GM21390 (cell line): ENCODE measurements around the gene HEBP2.

Experiments used
- ATAC-seq: cut with Tn5 transposase; IDR thresholded peaks from one replicate; pipeline ENCODE4 v1.9.1; 2021; ENCODE audit not compliant: unreplicated experiment

The HEBP2 gene

DNA sequence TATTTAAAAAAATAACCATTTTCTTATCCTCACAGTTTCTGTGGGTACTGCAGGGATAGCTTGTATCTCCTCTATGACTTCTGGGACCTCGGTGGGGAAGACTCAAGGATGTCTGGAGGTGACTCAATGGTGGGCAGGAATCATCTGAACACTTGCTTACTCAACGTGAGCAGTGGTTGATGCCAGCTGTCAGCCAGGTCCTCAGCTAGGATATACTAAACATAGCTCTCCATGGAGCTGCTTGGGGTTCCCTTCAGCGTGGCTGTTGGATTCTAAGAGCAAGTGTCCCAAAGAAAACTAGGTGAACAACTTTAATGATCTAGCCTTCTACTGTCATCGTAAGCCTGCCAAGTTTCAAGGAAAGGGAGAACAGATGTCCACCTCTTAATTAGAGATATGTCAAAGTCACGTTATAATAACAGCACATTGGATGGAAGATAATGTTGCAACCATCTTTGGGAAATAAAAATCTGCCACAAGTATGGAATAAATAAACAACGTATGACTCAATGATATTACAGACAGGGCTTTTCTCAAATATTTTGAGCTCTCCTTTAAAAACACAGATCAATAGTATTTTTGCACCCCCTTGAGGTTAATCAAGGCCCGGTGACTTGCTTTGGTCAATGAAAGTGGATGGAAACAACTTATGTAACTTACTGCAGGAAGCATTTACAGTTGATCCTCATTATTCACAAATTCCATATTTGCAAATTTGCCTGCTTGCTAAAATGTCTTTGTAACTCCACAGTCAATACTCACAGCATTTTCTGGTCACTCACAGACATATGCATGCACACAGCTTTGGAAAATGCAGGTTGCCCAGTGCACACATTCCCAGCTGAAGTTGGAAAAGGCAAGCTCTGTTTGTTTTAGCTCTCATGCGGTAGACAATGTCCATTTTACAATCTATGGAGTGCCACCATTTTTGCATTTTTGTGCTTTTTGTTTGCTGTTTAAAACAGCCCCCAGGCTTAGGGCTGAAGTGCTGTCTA, 6.6 kb upstream of the HEBP2 start:
- no peak for ATAC-seq

DNA sequence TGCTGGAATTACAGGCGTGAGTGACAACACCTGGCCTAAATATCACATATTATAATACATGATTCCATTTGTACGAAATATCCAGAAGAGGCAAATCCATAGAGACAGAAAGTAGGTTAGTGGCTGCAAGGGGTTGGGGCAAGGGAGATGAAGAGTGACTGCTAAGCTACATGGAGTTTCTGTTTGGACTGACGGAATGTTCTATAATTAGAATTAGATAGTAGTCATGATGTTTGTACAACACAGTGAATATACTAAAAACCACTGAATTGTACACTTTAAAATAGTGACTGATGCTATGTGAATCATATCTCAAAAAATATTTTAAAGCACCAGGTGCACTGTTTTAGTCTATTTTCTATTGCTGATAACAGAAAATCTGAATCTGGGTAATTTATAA, 3.7 kb upstream of the HEBP2 start:
- no peak for ATAC-seq

DNA sequence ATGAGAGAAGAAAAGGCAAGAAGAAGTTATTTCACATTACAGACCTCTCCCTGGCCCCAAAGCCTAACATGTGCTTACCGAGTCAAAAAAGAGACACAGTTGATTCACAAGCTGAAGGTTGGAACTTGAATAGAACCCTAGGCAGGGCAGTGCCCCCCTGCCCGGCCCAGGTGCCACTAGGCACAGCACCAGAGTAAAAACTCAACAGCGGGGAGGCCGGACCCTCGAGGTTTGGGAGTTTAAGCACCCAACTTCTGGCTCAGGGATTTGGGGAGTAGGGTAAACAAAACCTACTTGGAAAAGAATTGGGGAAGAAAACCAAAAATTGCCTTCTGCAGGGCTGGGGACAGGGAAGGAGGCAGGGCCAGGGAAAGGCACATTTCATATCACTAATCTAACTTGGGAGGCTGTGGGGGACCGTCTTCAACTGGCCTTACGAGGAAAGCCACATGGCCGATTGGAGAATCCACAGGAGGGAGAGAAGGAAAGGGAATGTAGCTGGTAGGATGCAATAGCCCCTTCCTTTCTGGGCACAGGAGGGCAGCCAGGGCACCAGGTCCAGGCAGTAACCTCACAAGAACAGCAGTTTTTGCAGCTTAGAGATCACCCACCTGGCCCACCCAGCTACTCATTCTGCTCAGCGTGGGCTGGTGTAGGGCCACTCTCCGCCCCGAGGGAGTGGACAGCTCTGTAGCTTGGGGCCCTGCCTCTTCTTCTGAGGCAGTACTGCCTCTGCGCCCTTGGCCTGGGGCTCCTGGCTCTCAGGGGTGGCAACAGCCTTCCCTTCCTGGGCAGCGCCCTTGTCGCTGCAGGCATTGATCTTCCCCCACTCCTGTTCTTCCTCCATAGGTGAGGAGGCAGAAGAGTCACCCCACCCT, 1.8 kb upstream of the HEBP2 start:
- ATAC-seq = no peak

DNA sequence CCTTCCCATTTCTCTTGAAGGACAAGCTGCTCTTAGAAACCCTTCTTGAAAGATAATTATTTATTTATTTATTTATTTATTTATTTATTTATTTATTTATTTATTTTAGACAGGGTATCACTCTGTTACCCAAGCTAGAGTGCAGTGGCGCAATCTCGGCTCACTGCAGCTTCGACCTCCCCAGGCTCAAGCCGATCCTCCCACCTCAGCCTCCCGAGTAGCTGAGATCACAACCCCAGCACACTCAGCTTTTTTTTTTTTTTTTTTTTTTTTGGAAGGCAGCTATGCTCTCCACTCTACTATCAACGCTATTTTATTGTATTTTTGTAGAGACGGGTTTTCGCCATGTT, 1.2 kb upstream of the HEBP2 start:
- ATAC-seq = no peak

DNA sequence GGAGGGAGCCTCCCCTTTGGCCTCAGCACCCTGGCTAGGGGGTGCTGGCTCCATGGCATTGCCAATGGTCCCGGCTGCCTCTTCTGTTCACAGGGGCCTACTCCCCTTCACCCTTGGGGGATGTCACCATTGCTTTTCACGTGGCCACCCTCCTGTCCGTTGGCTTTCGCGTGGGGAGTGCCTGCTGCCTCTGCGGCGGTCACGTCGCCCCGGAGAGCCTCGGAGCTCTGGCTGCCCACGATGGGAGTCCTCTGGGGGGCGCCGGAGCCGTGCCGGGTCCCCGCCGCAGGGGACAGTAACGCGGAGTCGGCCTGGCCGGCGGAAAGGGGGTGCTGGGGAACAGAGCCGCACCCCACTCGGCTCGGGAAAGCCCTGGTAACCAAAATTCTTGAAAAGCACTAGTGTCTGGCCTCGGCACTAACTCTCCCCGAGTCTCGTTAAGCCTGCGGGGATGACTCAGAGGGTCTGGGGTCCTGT, 661 bp upstream of the HEBP2 start:
- ATAC-seq = no peak

DNA sequence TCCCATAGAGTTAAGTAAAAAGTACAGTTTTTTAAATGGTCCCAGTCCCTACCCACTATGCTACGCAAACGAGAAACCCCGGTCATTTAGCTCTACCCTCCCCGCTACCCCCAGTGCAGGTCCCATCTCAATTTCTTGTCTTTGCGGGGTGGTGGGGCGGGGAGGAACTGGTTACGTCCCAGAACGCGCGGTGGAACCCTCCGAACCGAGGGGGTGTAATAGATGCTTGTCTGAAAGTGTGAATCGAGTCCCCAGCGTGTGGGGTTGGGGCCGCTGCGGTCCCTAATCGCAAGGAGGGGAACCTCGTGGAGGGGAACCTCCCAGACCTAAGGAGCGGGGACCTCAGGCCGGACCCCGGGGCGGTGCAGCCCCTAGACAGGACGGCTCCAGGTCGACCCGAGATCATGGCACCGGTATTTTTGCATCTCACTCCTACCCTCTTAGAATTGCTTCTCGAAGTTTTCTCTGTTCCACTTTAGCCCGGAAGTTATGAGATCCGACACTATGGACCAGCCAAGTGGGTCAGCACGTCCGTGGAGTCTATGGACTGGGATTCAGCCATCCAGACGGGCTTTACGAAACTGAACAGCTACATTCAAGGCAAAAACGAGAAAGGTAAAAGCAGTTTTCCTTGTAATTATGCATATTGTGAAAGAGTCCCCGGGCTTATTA, 779 bp downstream of the HEBP2 start:
- no peak for ATAC-seq

DNA sequence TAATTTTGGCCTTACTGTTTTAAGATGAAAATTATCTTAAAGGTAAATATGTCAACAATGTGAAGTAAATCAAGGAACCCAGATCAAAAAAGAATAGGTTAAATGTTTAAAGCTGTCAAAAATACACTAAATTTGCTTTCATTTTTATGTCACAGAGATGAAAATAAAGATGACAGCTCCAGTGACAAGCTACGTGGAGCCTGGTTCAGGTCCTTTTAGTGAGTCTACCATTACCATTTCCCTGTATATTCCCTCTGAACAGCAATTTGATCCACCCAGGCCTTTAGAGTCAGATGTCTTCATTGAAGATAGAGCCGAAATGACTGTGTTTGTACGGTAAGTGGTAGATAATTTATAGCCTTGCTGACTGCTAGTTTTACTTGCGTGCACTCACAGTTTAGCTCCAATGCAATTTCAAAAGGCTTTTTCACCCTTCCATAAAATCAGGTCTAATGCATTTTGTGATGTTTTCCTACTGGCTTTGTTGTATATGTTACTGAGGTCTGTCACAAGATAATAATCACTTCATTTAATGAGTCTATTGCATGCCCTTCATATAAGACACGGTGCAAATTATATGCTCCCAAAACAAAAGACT, 1.9 kb downstream of the HEBP2 start:
- no peak for ATAC-seq

DNA sequence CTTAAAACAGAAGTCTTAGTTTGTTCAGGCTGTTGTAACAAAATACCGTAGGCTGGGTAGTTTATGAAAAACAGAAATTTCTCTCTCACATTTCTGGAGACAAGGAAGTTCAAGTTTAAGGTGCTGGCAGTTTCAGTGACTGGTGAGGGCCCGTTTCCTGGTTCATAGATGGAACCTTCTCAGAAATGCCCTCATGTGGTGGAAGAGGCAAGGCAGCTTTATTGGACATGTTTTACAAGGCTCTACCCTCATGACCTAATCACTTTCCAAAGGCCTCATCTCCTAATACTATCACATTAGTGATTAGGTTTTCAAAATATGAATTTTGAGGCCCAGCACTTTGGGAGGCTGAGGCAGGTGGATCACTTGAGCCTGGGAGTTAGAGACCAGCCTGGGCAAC, 2.4 kb downstream of the HEBP2 start:
- ATAC-seq = no peak

DNA sequence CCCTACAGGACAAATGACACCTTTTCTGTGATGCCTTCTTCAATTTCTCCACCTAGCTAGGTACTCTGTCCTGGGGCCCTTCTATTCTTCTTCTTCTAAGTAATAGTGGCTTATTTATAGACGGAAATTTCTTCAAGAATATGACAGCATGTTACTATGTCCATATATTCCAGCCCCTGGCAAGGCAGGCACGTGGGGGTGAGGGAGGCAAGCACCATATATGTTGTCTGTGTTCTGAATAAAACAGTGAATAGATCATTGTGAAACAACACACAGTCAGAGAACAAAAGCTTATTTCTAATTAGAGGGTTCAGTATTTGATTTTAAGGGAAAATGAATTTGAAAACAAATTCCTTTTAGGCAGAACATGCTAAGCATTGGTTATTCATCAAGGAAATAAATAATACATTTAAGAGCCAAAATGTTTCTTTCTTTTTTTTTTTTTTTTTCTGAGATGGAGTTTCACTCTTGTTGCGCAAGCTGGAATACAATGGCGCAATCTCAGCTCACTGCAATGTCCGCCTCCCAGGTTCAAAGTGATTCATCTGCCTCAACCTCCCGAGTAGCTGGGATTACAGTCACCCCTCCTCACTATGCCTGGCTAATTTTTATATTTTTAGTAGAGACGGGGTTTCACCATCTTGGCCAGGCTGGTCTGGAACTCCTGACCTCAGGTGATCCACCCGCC, 6.2 kb downstream of the HEBP2 start:
- ATAC-seq = no peak

DNA sequence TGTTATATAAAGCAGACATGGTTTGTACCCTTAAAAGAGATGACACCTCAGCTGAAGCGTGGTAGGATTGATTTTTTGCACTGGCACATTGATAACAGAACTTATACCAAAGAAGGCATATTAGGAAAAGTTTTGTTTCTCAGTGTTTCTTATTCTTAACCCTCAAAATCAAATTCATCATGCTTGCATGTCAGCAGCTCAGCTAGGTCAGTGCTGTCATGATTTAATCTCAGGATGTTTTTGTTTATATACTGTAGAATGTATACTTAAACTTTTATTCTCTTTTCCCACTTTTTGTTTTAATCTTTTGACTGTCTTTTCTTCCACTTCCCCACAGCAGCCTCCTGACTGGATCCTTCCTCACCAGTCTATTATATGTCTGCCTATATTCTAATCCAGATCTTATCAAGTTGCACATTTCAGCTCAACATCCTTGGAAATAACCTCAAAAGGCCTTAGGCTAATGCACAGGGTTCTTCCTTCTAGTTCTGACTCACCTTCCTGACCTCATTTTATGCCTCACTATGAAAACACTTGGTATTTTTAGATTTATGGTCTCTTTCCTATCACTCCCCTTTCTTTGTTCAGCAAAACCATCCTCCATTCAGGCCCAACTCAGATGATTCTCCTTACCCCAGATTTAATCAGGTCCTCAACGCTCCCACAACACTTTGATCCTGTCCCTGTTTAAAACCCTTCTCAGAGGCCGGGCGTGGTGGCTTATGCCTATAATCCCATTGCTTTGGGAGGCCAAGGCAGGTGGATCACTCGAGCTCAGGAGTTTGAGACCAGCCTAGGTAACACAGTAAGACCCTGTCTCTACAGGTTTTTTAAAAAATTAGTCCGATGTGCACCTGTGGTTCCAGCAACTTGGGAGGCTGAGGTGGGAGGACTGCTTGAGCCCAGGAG, 7.2 kb downstream of the HEBP2 start:
- no peak for ATAC-seq

DNA sequence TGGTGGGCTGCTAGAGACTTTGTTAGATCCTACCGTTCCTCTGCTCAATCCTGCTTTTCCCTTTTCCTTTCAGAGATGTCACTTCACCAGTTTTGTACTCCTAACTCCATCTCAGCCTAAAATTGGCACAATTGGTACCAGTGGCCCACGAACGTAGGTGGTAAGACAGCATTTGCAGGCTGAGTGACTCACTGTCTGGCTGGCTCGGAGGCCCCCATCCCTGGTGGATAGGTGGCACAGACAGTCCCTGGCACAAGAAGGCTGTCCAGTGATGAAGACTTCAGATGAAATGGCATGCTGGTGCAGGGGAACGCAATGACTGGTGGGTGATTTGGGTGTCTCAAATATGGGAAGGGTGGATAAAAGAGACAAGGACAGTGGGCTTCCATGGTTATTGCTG, 11.1 kb downstream of the HEBP2 start:
- ATAC-seq = no peak

DNA sequence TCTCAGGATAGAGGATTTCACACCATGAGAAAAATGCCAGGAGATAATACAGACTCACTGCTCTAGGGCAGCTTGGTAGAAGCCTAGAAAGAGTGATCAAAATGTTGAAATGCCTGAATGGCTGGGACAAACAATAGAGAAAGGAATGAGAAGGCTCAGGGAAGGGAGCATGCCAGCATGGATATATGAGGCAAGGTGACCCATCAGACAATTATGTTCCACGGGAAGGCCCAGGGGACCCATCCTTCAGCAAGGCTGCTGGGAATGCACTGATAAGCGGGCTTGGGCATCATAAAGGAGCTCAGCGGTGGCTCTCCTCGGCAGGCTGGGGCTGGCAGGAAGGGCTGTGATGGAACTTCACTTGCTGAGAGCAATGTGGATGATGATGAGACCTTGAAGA, 12.2 kb downstream of the HEBP2 start:
- ATAC-seq = no peak

DNA sequence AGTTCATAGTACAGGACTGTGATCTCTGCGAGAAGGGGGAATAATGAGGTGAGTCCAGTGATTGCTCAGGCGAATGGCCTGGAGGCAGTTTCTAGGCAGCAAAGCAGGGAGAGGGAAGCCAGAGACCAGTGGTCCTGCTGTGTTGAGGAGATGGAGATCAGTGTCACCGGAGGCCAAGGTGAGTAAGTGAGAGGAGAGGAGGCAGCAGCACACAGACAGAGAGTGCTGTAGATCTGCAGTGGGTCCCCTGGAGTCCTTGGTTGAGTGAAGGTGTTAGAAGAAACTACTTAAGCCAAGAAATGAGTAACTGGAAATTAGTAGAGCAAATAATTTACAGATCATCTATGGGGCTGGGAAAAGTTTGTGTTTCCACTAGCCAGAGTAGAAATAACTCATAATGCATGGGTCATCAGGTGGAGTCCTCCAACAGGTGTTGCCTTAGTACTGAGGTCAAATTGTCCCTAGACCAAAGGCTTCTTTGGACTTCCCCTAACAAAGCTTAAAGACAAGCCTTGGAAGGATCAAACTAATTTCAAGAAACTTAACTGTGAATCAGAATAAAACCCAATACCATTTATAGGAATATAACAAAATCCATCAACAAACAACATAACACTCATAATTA, 13.6 kb downstream of the HEBP2 start:
- no peak for ATAC-seq

DNA sequence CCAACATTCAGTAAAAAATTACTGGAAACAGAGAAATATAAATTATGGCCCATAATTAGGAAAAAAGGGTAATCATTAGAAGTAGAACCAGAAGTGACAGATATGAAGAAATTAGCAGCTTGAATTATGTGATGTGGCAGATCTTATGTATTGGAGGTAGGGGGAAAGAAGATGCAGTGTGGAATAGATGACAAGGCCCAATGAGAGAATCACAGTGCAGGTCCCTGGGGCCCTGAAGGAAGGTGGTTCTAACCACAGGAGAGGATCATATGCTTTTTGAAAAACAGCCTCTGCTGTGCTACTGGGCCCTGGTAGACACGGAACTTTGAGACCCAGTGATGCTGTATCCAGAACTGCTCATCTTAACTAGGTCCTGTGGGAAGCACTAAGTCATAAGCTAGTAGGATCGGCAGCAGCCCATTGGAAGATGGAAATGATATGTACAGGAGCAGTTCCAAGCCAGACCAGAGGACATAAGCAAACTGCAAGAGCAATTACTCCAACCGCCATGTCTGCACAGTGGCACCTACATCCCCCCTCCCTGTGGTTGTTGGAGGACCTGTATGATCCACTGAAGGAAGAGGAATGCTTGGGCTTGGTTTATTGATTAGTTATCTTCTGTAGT, 14.2 kb downstream of the HEBP2 start:
- no peak for ATAC-seq

DNA sequence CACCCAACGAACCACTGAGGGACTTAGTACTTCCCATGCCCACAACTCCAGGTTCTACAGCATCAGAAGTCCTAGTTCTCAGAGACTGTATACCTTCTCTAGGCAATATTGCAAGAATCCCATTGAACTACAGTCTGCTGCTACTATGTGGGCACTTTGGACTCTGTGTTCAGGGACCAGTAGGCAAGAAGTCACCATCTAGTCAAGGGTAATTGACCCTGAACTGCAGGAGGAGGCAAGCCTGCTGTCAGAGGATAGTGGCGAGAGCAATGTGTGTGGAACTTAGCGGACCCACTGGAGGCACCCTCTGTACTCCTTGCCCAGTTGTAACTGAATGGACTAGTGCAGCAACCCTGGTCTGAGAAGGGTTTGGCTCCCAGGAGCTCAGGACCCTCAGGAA, 15.7 kb downstream of the HEBP2 start:
- no peak for ATAC-seq

DNA sequence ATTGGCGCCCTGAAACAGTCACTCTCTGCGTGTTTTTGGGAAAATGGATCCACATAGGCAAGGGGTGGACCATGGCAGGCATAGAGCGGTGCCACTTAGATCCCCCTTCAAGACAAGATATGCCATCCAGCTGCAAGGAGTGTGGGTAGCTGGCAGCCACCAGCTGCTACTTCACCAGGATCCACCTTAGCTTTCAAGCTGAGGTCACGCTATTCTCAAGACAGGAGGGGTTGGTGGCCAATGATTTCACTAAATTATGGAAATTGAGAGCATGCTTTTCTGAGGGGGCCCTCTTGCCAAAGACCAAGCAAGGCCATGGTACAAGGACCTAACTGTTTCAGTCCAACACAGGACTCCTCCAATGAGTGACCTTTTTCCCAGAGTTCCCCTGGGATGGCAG, 16.3 kb downstream of the HEBP2 start:
- no peak for ATAC-seq

DNA sequence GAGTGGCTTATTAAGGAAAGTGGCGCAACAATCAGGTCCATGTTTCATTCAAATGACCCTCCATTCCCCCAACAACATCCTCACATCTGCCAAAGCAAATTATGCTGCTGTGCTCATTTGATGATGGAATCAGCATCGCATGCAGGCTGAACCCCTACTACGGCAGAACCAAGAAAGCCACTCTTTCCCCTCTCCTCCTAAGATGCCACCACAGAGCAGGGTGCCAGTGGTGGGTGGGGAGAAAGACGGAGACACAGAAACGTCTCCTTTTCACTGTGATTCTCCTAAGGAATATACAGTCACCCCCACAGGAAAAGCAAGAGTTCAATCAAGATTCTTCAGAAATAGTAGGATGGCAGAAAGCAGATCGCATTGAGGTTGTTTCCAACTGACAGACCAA, 17.1 kb downstream of the HEBP2 start:
- no peak for ATAC-seq

DNA sequence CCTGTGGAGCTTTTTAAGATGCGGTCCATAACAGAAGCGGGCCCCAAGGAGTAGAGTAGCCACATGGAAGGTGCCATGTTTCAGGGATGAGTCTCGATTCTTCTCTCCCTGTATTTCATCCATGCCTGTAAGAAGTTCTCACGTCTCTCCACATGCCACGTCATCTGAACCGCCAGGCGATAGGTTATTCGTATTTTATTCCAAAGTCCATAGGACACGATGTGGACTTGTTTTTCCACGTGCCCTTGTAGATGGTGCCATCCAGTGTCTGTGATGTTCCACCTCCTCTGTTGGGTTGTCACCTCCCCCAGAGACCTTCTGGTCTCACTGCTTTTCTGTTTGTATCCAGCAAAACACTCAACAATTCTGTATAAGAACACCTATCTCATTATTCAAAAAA, 17.6 kb downstream of the HEBP2 start:
- ATAC-seq = no peak
